Measurements from ENCODE around the gene PDSS2.

DNA sequence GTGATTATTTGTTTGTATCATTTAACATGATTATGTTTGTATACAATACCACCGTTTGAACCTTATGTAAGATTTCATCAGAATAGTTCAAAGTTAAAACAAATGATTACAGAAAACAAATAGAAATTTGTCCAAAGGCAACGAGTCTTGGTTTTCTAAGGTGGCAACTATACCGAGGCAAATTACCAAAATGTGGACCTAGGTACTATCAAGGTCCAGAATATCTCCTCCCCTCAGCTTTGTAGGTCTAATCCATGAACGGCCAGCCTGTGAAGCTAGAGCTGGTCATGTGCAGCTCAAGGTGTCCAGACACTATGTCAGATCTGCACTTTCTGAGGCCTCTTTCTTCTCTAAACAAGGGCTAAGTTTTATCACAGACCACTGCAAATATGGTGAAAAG lies 192.4 kb downstream of the PDSS2 start:
- TF ChIP-seq, protein P1, sequence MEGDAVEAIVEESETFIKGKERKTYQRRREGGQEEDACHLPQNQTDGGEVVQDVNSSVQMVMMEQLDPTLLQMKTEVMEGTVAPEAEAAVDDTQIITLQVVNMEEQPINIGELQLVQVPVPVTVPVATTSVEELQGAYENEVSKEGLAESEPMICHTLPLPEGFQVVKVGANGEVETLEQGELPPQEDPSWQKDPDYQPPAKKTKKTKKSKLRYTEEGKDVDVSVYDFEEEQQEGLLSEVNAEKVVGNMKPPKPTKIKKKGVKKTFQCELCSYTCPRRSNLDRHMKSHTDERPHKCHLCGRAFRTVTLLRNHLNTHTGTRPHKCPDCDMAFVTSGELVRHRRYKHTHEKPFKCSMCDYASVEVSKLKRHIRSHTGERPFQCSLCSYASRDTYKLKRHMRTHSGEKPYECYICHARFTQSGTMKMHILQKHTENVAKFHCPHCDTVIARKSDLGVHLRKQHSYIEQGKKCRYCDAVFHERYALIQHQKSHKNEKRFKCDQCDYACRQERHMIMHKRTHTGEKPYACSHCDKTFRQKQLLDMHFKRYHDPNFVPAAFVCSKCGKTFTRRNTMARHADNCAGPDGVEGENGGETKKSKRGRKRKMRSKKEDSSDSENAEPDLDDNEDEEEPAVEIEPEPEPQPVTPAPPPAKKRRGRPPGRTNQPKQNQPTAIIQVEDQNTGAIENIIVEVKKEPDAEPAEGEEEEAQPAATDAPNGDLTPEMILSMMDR (IDR thresholded peaks at IDR 0.05): no peak
- no peak for TF ChIP-seq POLR2A (IDR thresholded peaks at IDR 0.05)
